NCI-H2196 (cell line): ENCODE results near the gene MYOM3.

Experiments
- DNase-seq: peaks from one replicate; lab custom pipeline; 2025; ENCODE audit not compliant: unreplicated experiment; lab: John Stamatoyannopoulos, UW

MYOM3 gene

GRCh38 chr1:24007079-24007478 is 104.9 kb downstream of the MYOM3 start:
- no peak for DNase-seq
